Activated CD8-positive, alpha-beta memory T cell treated with anti-CD3 and anti-CD28 coated beads, Interleukin-2, amount 50 U/mL, for 4 hours (primary cell): ENCODE data around the gene DDB1.

ENCODE experiments used
- DNase-seq: peaks from one replicate; pipeline ENCODE4 v3.0.0-alpha.2; 2020

Gene DDB1

GRCh38 chr11:61334434-61335354 lies 1.8 kb upstream of the DDB1 start:
- no peak for DNase-seq

GRCh38 chr11:61333550-61334433 lies 887 bp upstream of the DDB1 start:
- no peak for DNase-seq

- no peak for DNase-seq
These were observed 566 bp downstream of the DDB1 start for GRCh38 chr11:61332281-61332796.

- no peak for DNase-seq
These were observed 1.3 kb downstream of the DDB1 start for GRCh38 chr11:61331651-61332050.

GRCh38 chr11:61329871-61330270 lies 3.0 kb downstream of the DDB1 start:
- no peak for DNase-seq

GRCh38 chr11:61328351-61328750 lies 4.6 kb downstream of the DDB1 start:
- DNase-seq = no peak

GRCh38 chr11:61327669-61328071 lies 5.2 kb downstream of the DDB1 start:
- DNase-seq = no peak

GRCh38 chr11:61325649-61326414 lies 7.1 kb downstream of the DDB1 start:
- DNase-seq = no peak

- DNase-seq = no peak
These were observed 17.6 kb downstream of the DDB1 start for GRCh38 chr11:61315260-61315659.

GRCh38 chr11:61310749-61311148 lies 22.2 kb downstream of the DDB1 start:
- DNase-seq = no peak

- DNase-seq = no peak
These were observed 23.2 kb downstream of the DDB1 start for GRCh38 chr11:61309739-61310138.

GRCh38 chr11:61309141-61309540 lies 23.8 kb downstream of the DDB1 start:
- DNase-seq = no peak

GRCh38 chr11:61307354-61307753 lies 25.6 kb downstream of the DDB1 start:
- DNase-seq = no peak

- no peak for DNase-seq
These were observed 26.7 kb downstream of the DDB1 start for GRCh38 chr11:61306221-61306620.

- no peak for DNase-seq
These were observed 27.5 kb downstream of the DDB1 start for GRCh38 chr11:61305417-61305816.

GRCh38 chr11:61303725-61304124 lies 29.2 kb downstream of the DDB1 start:
- no peak for DNase-seq

- DNase-seq = no peak
These were observed 30.4 kb downstream of the DDB1 start for GRCh38 chr11:61302550-61302949.

GRCh38 chr11:61298663-61299244 lies 34.2 kb downstream of the DDB1 start:
- DNase-seq = no peak

GRCh38 chr11:61297746-61298145 lies 35.2 kb downstream of the DDB1 start:
- DNase-seq = no peak

GRCh38 chr11:61297341-61297740 lies 35.6 kb downstream of the DDB1 start:
- DNase-seq = no peak

- DNase-seq = no peak
These were observed 37.3 kb downstream of the DDB1 start for GRCh38 chr11:61295596-61295926.
